ENCODE data around the gene ZNF536. TPM values are rescaled to one million over a fixed set of nuclear protein-coding genes. Genes with fewer than 3 reads are reported as not detected.

ZNF536 gene
- total RNA-seq, 2 donors from 2014 or later, result 0.41 to 1.5 TPM

DNA sequence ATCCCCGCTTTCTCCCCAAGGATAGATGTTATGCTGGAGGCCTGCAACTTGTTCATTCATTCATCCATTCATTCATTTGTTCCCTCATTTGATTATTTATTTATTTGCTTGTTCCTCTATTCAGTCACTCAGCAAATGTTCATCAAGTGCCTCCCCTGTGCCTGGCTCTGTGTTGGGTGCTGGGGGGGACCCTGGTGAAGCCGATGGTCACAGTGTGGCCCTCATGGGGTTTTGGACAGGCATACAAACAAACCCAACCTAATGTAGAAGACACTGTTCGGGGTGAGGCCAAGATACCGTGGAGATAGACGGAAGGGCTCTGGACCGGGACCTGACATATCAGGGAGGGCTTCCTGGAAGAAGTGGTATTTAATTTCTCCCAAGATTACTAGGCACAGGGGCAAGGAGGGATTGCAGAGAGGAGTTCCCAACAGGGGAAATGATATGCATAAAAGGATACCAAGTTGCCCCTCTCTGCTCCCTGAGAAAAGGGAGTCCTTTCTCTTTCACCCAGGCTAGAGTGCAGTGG, 58.1 kb downstream of the ZNF536 start:
- Histone ChIP-seq H3K9me3 (no peaks in the 10 kb centered on the region), H3K4me1 (ENCODE audit: control insufficient read depth in 1 of 2, low read depth in 2 of 2) (no peaks in the 10 kb centered on the region), H3K27me3 (replicated peaks; ENCODE audit: insufficient read depth) (no peaks in the 10 kb centered on the region), H3K36me3 (no peaks in the 10 kb centered on the region), H3K27ac (no peak overlapping the region), H3K4me3 (no peak overlapping the region)
- DNase-seq (ENCODE audit: low spot score) (no peak), ATAC-seq (ENCODE audit: insufficient number of reproducible peaks, low FRiP score, low read depth) (no peak)
- TF ChIP-seq, protein P1, sequence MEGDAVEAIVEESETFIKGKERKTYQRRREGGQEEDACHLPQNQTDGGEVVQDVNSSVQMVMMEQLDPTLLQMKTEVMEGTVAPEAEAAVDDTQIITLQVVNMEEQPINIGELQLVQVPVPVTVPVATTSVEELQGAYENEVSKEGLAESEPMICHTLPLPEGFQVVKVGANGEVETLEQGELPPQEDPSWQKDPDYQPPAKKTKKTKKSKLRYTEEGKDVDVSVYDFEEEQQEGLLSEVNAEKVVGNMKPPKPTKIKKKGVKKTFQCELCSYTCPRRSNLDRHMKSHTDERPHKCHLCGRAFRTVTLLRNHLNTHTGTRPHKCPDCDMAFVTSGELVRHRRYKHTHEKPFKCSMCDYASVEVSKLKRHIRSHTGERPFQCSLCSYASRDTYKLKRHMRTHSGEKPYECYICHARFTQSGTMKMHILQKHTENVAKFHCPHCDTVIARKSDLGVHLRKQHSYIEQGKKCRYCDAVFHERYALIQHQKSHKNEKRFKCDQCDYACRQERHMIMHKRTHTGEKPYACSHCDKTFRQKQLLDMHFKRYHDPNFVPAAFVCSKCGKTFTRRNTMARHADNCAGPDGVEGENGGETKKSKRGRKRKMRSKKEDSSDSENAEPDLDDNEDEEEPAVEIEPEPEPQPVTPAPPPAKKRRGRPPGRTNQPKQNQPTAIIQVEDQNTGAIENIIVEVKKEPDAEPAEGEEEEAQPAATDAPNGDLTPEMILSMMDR (IDR thresholded peaks at IDR 0.05), result no peak

DNA sequence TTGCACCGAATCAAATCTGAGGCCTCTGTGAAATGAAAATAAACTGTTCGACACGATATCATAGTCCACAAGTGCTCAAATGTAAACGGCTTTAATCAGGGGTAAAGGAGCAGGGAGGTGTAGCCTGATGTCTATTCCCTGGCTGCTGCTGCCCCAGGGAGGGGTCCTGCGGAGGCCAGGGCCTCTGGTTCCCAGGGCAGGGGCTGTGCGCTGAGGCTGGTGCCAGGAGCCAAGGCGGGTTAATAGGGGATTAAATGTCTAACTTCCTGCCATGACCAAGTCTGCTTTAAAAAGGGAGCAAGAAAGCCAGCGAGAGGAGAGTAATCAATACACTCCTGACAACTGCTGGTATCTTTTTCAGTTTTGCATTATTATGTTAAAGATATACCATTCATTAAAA, 59.4 kb downstream of the ZNF536 start:
- TF ChIP-seq, protein P1 (IDR thresholded peaks at IDR 0.05), result no peak
- Histone ChIP-seq H3K4me3 (no peak overlapping the region), H3K27ac (no peak overlapping the region), H3K27me3 (replicated peaks; ENCODE audit: insufficient read depth) (no peaks in the 10 kb centered on the region), H3K4me1 (ENCODE audit: control insufficient read depth in 1 of 2, low read depth in 2 of 2) (no peaks in the 10 kb centered on the region), H3K36me3 (no peaks in the 10 kb centered on the region), H3K9me3 (no peaks in the 10 kb centered on the region)
- DNase-seq (ENCODE audit: low spot score) (no peak), ATAC-seq (ENCODE audit: insufficient number of reproducible peaks, low FRiP score, low read depth) (no peak)

DNA sequence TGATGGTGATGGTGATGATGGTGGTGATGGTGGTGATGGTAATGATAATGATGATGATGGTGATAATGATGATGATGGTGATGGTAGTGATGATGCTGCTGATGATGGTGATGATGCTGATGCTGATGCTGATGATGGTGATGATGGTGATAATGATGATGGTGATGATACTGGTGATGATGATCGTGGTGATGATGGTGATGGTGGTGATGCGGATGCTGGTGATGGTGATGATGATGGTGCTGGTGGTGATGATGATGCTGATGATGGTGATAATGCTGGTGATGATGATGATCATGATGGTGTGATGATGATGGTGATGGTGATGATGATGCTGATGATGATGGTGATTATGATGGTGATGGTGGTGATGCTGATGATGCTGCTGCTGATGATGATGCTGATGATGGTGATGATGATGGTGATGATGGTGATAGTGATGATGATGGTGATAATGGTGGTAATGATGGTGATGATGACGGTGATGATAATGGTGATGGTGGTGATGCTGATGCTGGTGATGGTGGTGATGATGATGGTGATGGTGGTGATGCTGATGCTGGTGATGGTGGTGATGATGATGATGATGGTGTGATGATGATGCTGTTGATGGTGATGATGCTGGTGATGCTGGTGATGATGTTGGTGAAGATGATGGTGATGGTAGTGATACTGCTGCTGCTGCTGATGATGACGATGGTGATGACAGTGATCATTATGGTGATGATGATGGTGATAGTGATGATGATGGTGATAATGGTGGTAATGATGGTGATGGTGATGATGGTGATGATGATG, 62.8 kb downstream of the ZNF536 start:
- Histone ChIP-seq H3K4me3 (no peak overlapping the region), H3K36me3 (no peaks in the 10 kb centered on the region), H3K4me1 (ENCODE audit: control insufficient read depth in 1 of 2, low read depth in 2 of 2) (no peaks in the 10 kb centered on the region), H3K9me3 (no peaks in the 10 kb centered on the region), H3K27me3 (replicated peaks; ENCODE audit: insufficient read depth) (no peaks in the 10 kb centered on the region), H3K27ac (no peak overlapping the region)
- DNase-seq (ENCODE audit: low spot score), result no peak
- no peak for ATAC-seq (ENCODE audit: insufficient number of reproducible peaks, low FRiP score, low read depth)
- TF ChIP-seq, protein P1 (IDR thresholded peaks at IDR 0.05), result no peak

DNA sequence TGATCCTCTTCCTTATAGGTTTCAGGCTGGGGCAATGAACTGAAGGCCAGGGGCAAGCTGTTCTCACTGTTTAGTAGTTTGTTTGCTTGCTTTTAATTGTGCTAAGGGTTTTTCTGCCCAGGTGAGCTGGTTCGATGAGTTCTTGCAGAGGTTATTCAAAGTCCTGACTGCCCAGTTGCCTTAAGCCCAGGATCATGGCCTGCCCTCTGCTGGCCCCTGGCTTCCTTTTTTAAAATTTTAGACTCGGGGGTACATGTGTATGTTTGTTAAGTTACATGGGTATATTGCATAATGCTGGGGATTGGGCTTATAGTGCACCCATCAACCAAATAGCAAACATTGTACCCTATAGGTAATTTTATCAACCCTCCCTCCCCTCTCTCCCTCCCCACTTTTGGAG, 65.7 kb downstream of the ZNF536 start:
- Histone ChIP-seq H3K36me3 (no peaks in the 10 kb centered on the region), H3K9me3 (no peaks in the 10 kb centered on the region), H3K27me3 (replicated peaks; ENCODE audit: insufficient read depth) (no peaks in the 10 kb centered on the region), H3K4me1 (ENCODE audit: control insufficient read depth in 1 of 2, low read depth in 2 of 2) (no peaks in the 10 kb centered on the region), H3K27ac (no peak overlapping the region), H3K4me3 (no peak overlapping the region)
- TF ChIP-seq, protein P1 (IDR thresholded peaks at IDR 0.05), result no peak
- DNase-seq (ENCODE audit: low spot score) (no peak), ATAC-seq (ENCODE audit: insufficient number of reproducible peaks, low FRiP score, low read depth) (no peak)

DNA sequence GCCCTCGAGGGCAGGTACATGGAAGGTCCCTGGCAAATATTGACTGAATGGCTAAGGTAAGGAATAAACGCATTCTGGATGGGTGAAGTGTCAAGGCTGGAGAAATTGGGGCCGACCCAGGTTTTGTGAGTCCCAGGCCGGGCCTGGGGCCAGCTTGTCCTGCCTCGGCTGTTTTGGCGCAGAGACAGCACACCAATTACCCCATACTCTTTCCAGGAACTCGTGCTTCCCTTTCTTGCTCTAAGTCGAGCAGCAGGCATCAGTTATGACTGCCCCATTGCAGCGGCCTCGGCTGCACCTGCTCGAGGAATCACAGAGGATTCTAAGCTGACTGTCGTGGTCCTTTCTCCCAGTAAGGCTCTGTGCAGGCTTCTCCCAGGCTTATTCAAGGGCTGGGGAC, 67.1 kb downstream of the ZNF536 start:
- no peaks in the 10 kb centered on the region for H3K27me3 ChIP-seq (replicated peaks; ENCODE audit: insufficient read depth)
- H3K27ac ChIP-seq, result no peak overlapping the region
- no peaks in the 10 kb centered on the region for H3K4me1 ChIP-seq (ENCODE audit: control insufficient read depth in 1 of 2, low read depth in 2 of 2)
- H3K9me3 ChIP-seq, result no peaks in the 10 kb centered on the region
- no peak overlapping the region for H3K4me3 ChIP-seq
- no peak for ATAC-seq (ENCODE audit: insufficient number of reproducible peaks, low FRiP score, low read depth)
- TF ChIP-seq, protein P1 (IDR thresholded peaks at IDR 0.05), result no peak
- no peaks in the 10 kb centered on the region for H3K36me3 ChIP-seq
- no peak for DNase-seq (ENCODE audit: low spot score)

Measured in thoracic aorta (tissue), 2 donors.